MM.1S (cell line): Measurements from ENCODE around the gene PCYT2.

Experiments used
- DNase-seq: peaks from one replicate; pipeline ENCODE4 v3.0.0-alpha.2; 2015
- H2AFZ ChIP-seq: fragments of 300-600 bp; sonication (generic); 2 replicates; pipeline ENCODE4 v1.6.0; 2016; ENCODE audit warnings: antibody characterized with exemption, low read length
- H3F3A ChIP-seq: fragments of 300-600 bp; sonication (generic); 2 replicates; pipeline ENCODE4 v1.6.1; 2016; ENCODE audit warnings: mild to moderate bottlenecking, antibody characterized with exemption, low read length, moderate library complexity, mixed read lengths; ENCODE audit not compliant: insufficient read depth
- H3K27ac ChIP-seq: fragments of 300-600 bp; sonication (generic); 2 replicates; pipeline ENCODE4 v1.5.1; 2016; ENCODE audit warnings: mild to moderate bottlenecking, low read length
- H3K27me3 ChIP-seq: fragments of 300-600 bp; sonication (generic); replicated peaks from 2 replicates; pipeline ENCODE4 v1.6.0; 2016; ENCODE audit warnings: low read length; ENCODE audit not compliant: insufficient read depth
- H3K36me3 ChIP-seq: fragments of 300-600 bp; sonication (generic); replicated peaks from 2 replicates; pipeline ENCODE4 v1.6.1; 2016; ENCODE audit warnings: mild to moderate bottlenecking, low read length, mixed read lengths; ENCODE audit not compliant: insufficient read depth
- H3K4me1 ChIP-seq: fragments of 300-600 bp; sonication (generic); 2 replicates; pipeline ENCODE4 v1.6.1; 2016; ENCODE audit warnings: low read length, mixed read lengths
- H3K4me2 ChIP-seq: fragments of 300-600 bp; sonication (generic); 2 replicates; pipeline ENCODE4 v1.6.0; 2016; ENCODE audit warnings: low read depth, low read length
- H3K4me3 ChIP-seq: fragments of 300-600 bp; sonication (generic); 2 replicates; pipeline ENCODE4 v1.5.1; 2016; ENCODE audit warnings: low read length, mixed read lengths
- H3K79me2 ChIP-seq: fragments of 300-600 bp; sonication (generic); 2 replicates; pipeline ENCODE4 v1.6.1; 2016; ENCODE audit warnings: mixed run types, low read length, mixed read lengths
- H3K9ac ChIP-seq: fragments of 300-600 bp; sonication (generic); 2 replicates; pipeline ENCODE4 v1.6.1; 2016; ENCODE audit warnings: low read length, mixed read lengths
- H3K9me2 ChIP-seq: fragments of 300-600 bp; sonication (generic); replicated peaks from 2 replicates; pipeline ENCODE4 v1.6.1; 2016; ENCODE audit warnings: mild to moderate bottlenecking, low read length, mixed read lengths; ENCODE audit not compliant: insufficient read depth
- H3K9me3 ChIP-seq: fragments of 300-600 bp; sonication (generic); replicated peaks from 2 replicates; pipeline ENCODE4 v1.6.1; 2016; ENCODE audit warnings: mild to moderate bottlenecking, low read length, mixed read lengths; ENCODE audit not compliant: insufficient read depth
- H4K20me1 ChIP-seq: fragments of 300-600 bp; sonication (generic); 2 replicates; pipeline ENCODE4 v1.6.1; 2016; ENCODE audit warnings: mild to moderate bottlenecking, low read length, moderate library complexity, mixed read lengths; ENCODE audit not compliant: insufficient read depth
- CTCF ChIP-seq: fragments of 300-600 bp; sonication (generic); IDR thresholded peaks from 2 replicates; pipeline ENCODE4 v1.5.1; 2016; ENCODE audit warnings: antibody characterized with exemption, low read length, mixed read lengths
- EZH2 ChIP-seq: fragments of 300-600 bp; sonication (generic); optimal IDR thresholded peaks from 2 replicates; pipeline ENCODE3; 2017; ENCODE audit warnings: low read depth, mild to moderate bottlenecking, antibody characterized with exemption, low read length, mixed read lengths
- EZH2phosphoT487 ChIP-seq: fragments of 300-600 bp; sonication (generic); IDR thresholded peaks from 2 replicates; pipeline ENCODE4 v1.6.1; 2018; ENCODE audit warnings: antibody characterized with exemption, low read length

Gene PCYT2

GRCh38 chr17:81888105-81888987 lies 22.9 kb downstream of the PCYT2 start:
- H3K79me2 ChIP-seq: peaks cover 66% of the 10 kb centered on the region
- no peak overlapping the region for H3K27ac ChIP-seq
- no peaks in the 10 kb centered on the region for H3K9me3 ChIP-seq
- peaks cover 10% of the 10 kb centered on the region for H3K4me1 ChIP-seq
- no peak overlapping the region for H3K4me3 ChIP-seq
- H3K9ac ChIP-seq: no peak overlapping the region
- no peaks in the 10 kb centered on the region for H4K20me1 ChIP-seq
- H3K4me2 ChIP-seq: no peak overlapping the region
- H2AFZ ChIP-seq: no peak overlapping the region
- peaks cover 26% of the 10 kb centered on the region for H3K36me3 ChIP-seq
- DNase-seq: no peak
- peaks cover 9% of the 10 kb centered on the region for H3F3A ChIP-seq
- H3K27me3 ChIP-seq: no peaks in the 10 kb centered on the region
- no peak for TF ChIP-seq EZH2phosphoT487
- no peak for TF ChIP-seq CTCF
- no peak for TF ChIP-seq EZH2
- H3K9me2 ChIP-seq: no peaks in the 10 kb centered on the region

GRCh38 chr17:81885869-81886548 lies 25.2 kb downstream of the PCYT2 start:
- Histone ChIP-seq H2AFZ (no peak overlapping the region), H3K9ac (no peak overlapping the region), H3K27ac (no peak overlapping the region), H3K27me3 (no peaks in the 10 kb centered on the region), H3K79me2 (peaks cover 53% of the 10 kb centered on the region), H3F3A (peaks cover 4% of the 10 kb centered on the region; the same call in 1 of the 2 replicates), H3K9me3 (no peaks in the 10 kb centered on the region), H4K20me1 (no peaks in the 10 kb centered on the region), H3K4me1 (peaks cover 10% of the 10 kb centered on the region), H3K9me2 (no peaks in the 10 kb centered on the region), H3K36me3 (peaks cover 26% of the 10 kb centered on the region), H3K4me2 (no peak overlapping the region), H3K4me3 (no peak overlapping the region)
- DNase-seq: no peak
- TF ChIP-seq CTCF (no peak), EZH2phosphoT487 (no peak), EZH2 (no peak)

GRCh38 chr17:81885454-81885853 lies 25.7 kb downstream of the PCYT2 start:
- Histone ChIP-seq H3K9ac (no peak overlapping the region), H3F3A (peaks cover 4% of the 10 kb centered on the region; the same call in 1 of the 2 replicates), H3K27ac (no peak overlapping the region), H3K4me1 (peaks cover 10% of the 10 kb centered on the region), H3K9me3 (no peaks in the 10 kb centered on the region), H3K4me3 (no peak overlapping the region), H3K27me3 (no peaks in the 10 kb centered on the region), H3K36me3 (peaks cover 26% of the 10 kb centered on the region), H2AFZ (no peak overlapping the region), H3K79me2 (peaks cover 48% of the 10 kb centered on the region), H3K4me2 (no peak overlapping the region), H4K20me1 (no peaks in the 10 kb centered on the region), H3K9me2 (no peaks in the 10 kb centered on the region)
- no peak for DNase-seq
- no peak for TF ChIP-seq CTCF
- no peak for TF ChIP-seq EZH2
- TF ChIP-seq EZH2phosphoT487: no peak
